Endodermal cell (in vitro differentiated cells): ENCODE measurements around the gene MRTO4. TPM values are rescaled to one million over a fixed set of nuclear protein-coding genes. Genes with fewer than 3 reads are reported as not detected.
"Not testable (repeated sequence)": the region's sequence is repeated elsewhere in the genome, so short reads cannot be mapped to it uniquely, and the experiment has no call there.

Source experiments
- DNase-seq: peaks from one replicate; pipeline ENCODE4 v3.0.0-alpha.2; 2017
- H3K27ac ChIP-seq: 2 replicates; pipeline ENCODE4 v1.5.1; 2013; ENCODE audit warnings: mild to moderate bottlenecking, low read depth, low read length, moderate library complexity
- H3K27me3 ChIP-seq: 2 replicates; pipeline ENCODE4 v1.6.1; 2013; ENCODE audit warnings: mild to moderate bottlenecking, low read length, moderate library complexity; ENCODE audit not compliant: insufficient read depth, control insufficient read depth, poor library complexity, severe bottlenecking
- H3K36me3 ChIP-seq: 2 replicates; pipeline ENCODE4 v1.7.0; 2013; ENCODE audit warnings: mild to moderate bottlenecking, low read length, moderate library complexity; ENCODE audit not compliant: control insufficient read depth, insufficient read depth
- H3K4me1 ChIP-seq: one replicate; pipeline ENCODE4 v1.7.0; 2013; ENCODE audit warnings: low read length; ENCODE audit not compliant: control insufficient read depth, insufficient read depth
- H3K4me3 ChIP-seq: 2 replicates; pipeline ENCODE4 v1.5.1; 2013; ENCODE audit warnings: mild to moderate bottlenecking, low read length, moderate library complexity
- H3K9ac ChIP-seq: 2 replicates; pipeline ENCODE4 v1.6.1; 2013; ENCODE audit warnings: mild to moderate bottlenecking, low read length, moderate library complexity; ENCODE audit not compliant: poor library complexity, severe bottlenecking; ENCODE audit errors: extremely low read depth
- H3K9me3 ChIP-seq: 2 replicates; pipeline ENCODE4 v1.6.1; 2013; ENCODE audit warnings: mild to moderate bottlenecking, low read length, moderate library complexity; ENCODE audit not compliant: control insufficient read depth
- H3K27ac Mint-ChIP-seq: 2 replicates; pipeline ENCODE4 v1.8.0; 2020; ENCODE audit warnings: mixed read lengths
- H3K27me3 Mint-ChIP-seq: 2 replicates; pipeline ENCODE4 v1.8.0; 2021; ENCODE audit warnings: mild to moderate bottlenecking, mixed read lengths; ENCODE audit not compliant: insufficient read depth
- H3K36me3 Mint-ChIP-seq: 2 replicates; pipeline ENCODE4 v1.8.0; 2020; ENCODE audit warnings: low read depth, mixed read lengths
- H3K4me1 Mint-ChIP-seq: 2 replicates; pipeline ENCODE4 v1.8.0; 2020; ENCODE audit warnings: mixed read lengths
- H3K4me3 Mint-ChIP-seq: 2 replicates; pipeline ENCODE4 v1.8.0; 2020; ENCODE audit warnings: mild to moderate bottlenecking, moderate library complexity, mixed read lengths
- H3K9me3 Mint-ChIP-seq: 2 replicates; pipeline ENCODE4 v1.8.0; 2020; ENCODE audit warnings: mild to moderate bottlenecking, mixed read lengths
- CTCF ChIP-seq: fragments of 200-600 bp; sonication (generic); conservative IDR thresholded peaks from 2 replicates; pipeline ENCODE4 v1.5.0; 2021; ENCODE audit warnings: antibody characterized with exemption, mild to moderate bottlenecking
- WGBS, 2 experiments: methylation state at CpG; one replicate each; pipeline versions ENCODE4 v1.1.5 to v1.1.7; 2013; ENCODE audit warnings: missing lambda C conversion rate in 2 of 2, mixed read lengths in 1 of 2; ENCODE audit not compliant: insufficient coverage in 1 of 2, insufficient read length in 1 of 2; 5-methylcytosine and 5-hydroxymethylcytosine counted together
- total RNA-seq, 2 donors: library from RNA; stranded (reverse); fragmentation: NEBNext Ultra II Directional in 1 of 2; extraction: Animal tissue kit (Norgen Biotek cat#: 25700) in 1 of 2; gene quantifications; 2 replicates in 1 of 2; 3 replicates in 1 of 2; pipeline ENCODE4 v1.2.1, GENCODE V29; 2021

The MRTO4 gene
- total RNA-seq, 2 donors from 2014 or later = 37.7 to 44.5 TPM

GRCh38 chr1:19213580-19213979 is 38.0 kb upstream of the MRTO4 start:
- H3K9me3 ChIP-seq = no peaks in the 10 kb centered on the region
- Mint-ChIP-seq H3K9me3 (no peaks in the 10 kb centered on the region), H3K36me3 (peaks cover 37% of the 10 kb centered on the region), H3K27ac (no peak overlapping the region), H3K27me3 (no peaks in the 10 kb centered on the region), H3K4me3 (no peak overlapping the region), H3K4me1 (peaks cover 17% of the 10 kb centered on the region)
- H3K4me3 ChIP-seq = no peak overlapping the region
- no peaks in the 10 kb centered on the region for H3K27me3 ChIP-seq
- WGBS, 2 experiments = 89 to 100% methylated on average over 1 of the region's 1 CpG
- TF ChIP-seq CTCF = no peak
- H3K4me1 ChIP-seq = peaks cover 5% of the 10 kb centered on the region
- DNase-seq = no peak
- H3K27ac ChIP-seq = no peak overlapping the region
- no peak overlapping the region for H3K9ac ChIP-seq
- peaks cover 55% of the 10 kb centered on the region for H3K36me3 ChIP-seq

- not testable (repeated sequence) for H3K4me1 Mint-ChIP-seq, H3K9ac ChIP-seq, H3K27ac ChIP-seq, H3K27me3 Mint-ChIP-seq, H3K4me3 ChIP-seq, H3K4me3 Mint-ChIP-seq, H3K27ac Mint-ChIP-seq, H3K27me3 ChIP-seq, H3K9me3 ChIP-seq, DNase-seq, H3K9me3 Mint-ChIP-seq, H3K4me1 ChIP-seq
- peaks cover 64% of the 10 kb centered on the region for H3K36me3 Mint-ChIP-seq
- 91 to 100% methylated on average over 2 to 4 of the region's 4 CpGs for WGBS, 2 experiments
- H3K36me3 ChIP-seq = peaks cover 83% of the 10 kb centered on the region
These were observed 35.0 kb upstream of the MRTO4 start for GRCh38 chr1:19216585-19216984.

GRCh38 chr1:19219451-19219850 is 32.2 kb upstream of the MRTO4 start:
- H3K9me3 Mint-ChIP-seq = no peaks in the 10 kb centered on the region
- TF ChIP-seq CTCF = no peak
- H3K27me3 Mint-ChIP-seq = no peaks in the 10 kb centered on the region
- Histone ChIP-seq H3K36me3 (peaks cover 92% of the 10 kb centered on the region), H3K9ac (no peak overlapping the region), H3K9me3 (no peaks in the 10 kb centered on the region), H3K27me3 (no peaks in the 10 kb centered on the region), H3K4me1 (no peaks in the 10 kb centered on the region), H3K27ac (no peak overlapping the region), H3K4me3 (no peak overlapping the region)
- no peak overlapping the region for H3K4me3 Mint-ChIP-seq
- DNase-seq = no peak
- WGBS, 2 experiments = 92 to 100% methylated on average over 6 to 7 of the region's 7 CpGs
- no peaks in the 10 kb centered on the region for H3K4me1 Mint-ChIP-seq
- peaks cover 81% of the 10 kb centered on the region for H3K36me3 Mint-ChIP-seq
- H3K27ac Mint-ChIP-seq = no peak overlapping the region
